ENCODE results near the gene PBX1.
A peak's percentile ranks its signal among the peaks of the same experiment; 100 is the strongest.

The PBX1 gene

GRCh38 chr1:164779376-164779775, 220.4 kb downstream of the PBX1 start:
- H3K27ac ChIP-seq = no peak overlapping the region
- no peak for TF ChIP-seq CTCF (conservative IDR thresholded peaks at IDR 0.05; ENCODE audit: low read depth)
- ChIA-PET CTCF (no interaction called here), POLR2A (ENCODE audit: low non-redundant PET) (no interaction called here)
- DNase-seq (ENCODE audit: low spot score) = no peak

- ChIA-PET POLR2A (ENCODE audit: low non-redundant PET) (no interaction called here), CTCF (no interaction called here)
- no peak for TF ChIP-seq CTCF (conservative IDR thresholded peaks at IDR 0.05; ENCODE audit: low read depth)
- H3K27ac ChIP-seq = no peak overlapping the region
- no peak for DNase-seq (ENCODE audit: low spot score)
Measured at GRCh38 chr1:164780111-164780812, 221.3 kb downstream of the PBX1 start.

- no peak for TF ChIP-seq CTCF (conservative IDR thresholded peaks at IDR 0.05; ENCODE audit: low read depth)
- ChIA-PET CTCF (interaction anchor here (0.6 kb wide), 2 partner anchors 15 to 108 kb away, joined by 3 to 5 read pairs; no protein-coding TSS in a partner anchor), POLR2A (ENCODE audit: low non-redundant PET) (no interaction called here)
- H3K27ac ChIP-seq = no peak overlapping the region
- DNase-seq (ENCODE audit: low spot score) = peak; percentile 44
Measured at GRCh38 chr1:164780863-164781262, 221.9 kb downstream of the PBX1 start.

GRCh38 chr1:164781972-164782371, 223.0 kb downstream of the PBX1 start:
- no peak overlapping the region for H3K27ac ChIP-seq
- DNase-seq (ENCODE audit: low spot score) = no peak
- no peak for TF ChIP-seq CTCF (conservative IDR thresholded peaks at IDR 0.05; ENCODE audit: low read depth)
- ChIA-PET POLR2A (ENCODE audit: low non-redundant PET) (no interaction called here), CTCF (interaction anchor here (0.7 kb wide), 1 partner anchor 269 kb away, joined by 6 read pairs; no protein-coding TSS in a partner anchor)

GRCh38 chr1:164783778-164784555, 225.0 kb downstream of the PBX1 start:
- TF ChIP-seq CTCF (conservative IDR thresholded peaks at IDR 0.05; ENCODE audit: low read depth) = no peak
- ChIA-PET POLR2A (ENCODE audit: low non-redundant PET) (no interaction called here), CTCF (interaction anchor here (0.7 kb wide), 1 partner anchor 359 kb away, joined by 3 read pairs; no protein-coding TSS in a partner anchor)
- H3K27ac ChIP-seq = no peak overlapping the region
- DNase-seq (ENCODE audit: low spot score) = no peak

GRCh38 chr1:164784960-164785359, 226.0 kb downstream of the PBX1 start:
- DNase-seq (ENCODE audit: low spot score) = no peak
- no peak for TF ChIP-seq CTCF (conservative IDR thresholded peaks at IDR 0.05; ENCODE audit: low read depth)
- ChIA-PET POLR2A (ENCODE audit: low non-redundant PET) (no interaction called here), CTCF (no interaction called here)
- no peak overlapping the region for H3K27ac ChIP-seq
